HCEC 1CT (cell line): ENCODE results near the gene DOCK3.
"Not testable (repeated sequence)": the region's sequence is repeated elsewhere in the genome, so short reads cannot be mapped to it uniquely, and the experiment has no call there.

Experiments used
- DNase-seq: peaks from one replicate; pipeline ENCODE4 v3.0.0-alpha.2; 2017

DOCK3 gene

GRCh38 chr3:51123531-51123930 is 448.8 kb downstream of the DOCK3 start:
- no peak for DNase-seq

DNA sequence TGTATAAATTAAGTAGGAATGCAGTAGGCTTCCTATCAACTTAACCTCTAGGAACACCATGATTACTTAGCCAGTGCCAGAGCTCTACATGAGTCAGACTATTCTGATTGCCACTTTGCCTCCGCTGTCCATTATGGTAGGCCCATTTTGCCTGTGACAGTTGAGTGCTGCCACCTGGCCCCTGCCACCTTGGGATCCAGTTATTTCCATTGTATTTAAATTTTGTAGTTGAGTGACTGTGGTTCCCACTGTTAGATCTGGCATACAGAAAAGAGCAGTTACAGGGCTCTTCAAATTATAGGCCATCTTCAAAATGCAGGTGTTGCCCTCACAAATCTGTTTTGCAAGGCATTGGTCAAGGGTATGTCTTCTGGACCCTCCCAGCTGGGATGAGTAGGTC is 456.9 kb downstream of the DOCK3 start:
- DNase-seq: not testable (repeated sequence)

DNA sequence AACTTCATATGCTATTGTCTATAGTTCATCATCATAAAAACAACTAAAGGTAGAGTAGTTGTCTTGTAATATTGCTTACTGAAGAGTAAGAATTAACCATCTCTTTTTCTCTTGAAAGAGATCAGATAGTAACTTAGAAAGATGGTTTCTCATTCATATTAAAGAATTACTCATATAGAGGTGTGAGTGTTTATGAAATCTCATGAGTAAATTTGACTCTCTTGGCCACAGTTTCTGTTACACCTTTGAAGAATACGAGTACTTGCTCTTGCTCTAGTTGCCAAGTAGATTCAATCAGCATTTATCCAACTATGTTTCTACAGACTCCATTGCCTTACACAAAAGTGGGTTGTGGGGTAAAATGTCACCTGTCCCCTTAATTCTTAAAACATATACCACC is 463.0 kb downstream of the DOCK3 start:
- no peak for DNase-seq

DNA sequence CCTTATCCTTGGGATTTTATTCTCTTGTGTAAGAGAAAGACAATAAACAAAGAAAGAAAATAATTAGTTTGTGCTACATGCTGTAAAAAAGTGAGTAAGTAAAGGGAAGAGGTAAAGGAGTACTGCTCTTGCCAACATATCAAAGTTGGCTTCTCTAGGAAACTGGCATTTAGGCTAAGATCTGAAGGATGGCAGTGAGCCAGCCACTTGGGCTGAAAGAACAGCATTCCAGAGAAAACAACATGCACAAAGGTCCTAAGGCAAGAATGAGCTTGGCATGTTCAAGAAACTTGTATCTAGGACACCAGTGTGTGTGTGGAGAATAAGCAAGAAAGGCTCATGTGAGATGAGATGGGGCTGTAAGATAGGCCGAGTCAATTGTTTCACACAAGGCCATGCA is 464.9 kb downstream of the DOCK3 start:
- DNase-seq: no peak

- no peak for DNase-seq
Observed at GRCh38 chr3:51141573-51141972, 466.8 kb downstream of the DOCK3 start.

DNA sequence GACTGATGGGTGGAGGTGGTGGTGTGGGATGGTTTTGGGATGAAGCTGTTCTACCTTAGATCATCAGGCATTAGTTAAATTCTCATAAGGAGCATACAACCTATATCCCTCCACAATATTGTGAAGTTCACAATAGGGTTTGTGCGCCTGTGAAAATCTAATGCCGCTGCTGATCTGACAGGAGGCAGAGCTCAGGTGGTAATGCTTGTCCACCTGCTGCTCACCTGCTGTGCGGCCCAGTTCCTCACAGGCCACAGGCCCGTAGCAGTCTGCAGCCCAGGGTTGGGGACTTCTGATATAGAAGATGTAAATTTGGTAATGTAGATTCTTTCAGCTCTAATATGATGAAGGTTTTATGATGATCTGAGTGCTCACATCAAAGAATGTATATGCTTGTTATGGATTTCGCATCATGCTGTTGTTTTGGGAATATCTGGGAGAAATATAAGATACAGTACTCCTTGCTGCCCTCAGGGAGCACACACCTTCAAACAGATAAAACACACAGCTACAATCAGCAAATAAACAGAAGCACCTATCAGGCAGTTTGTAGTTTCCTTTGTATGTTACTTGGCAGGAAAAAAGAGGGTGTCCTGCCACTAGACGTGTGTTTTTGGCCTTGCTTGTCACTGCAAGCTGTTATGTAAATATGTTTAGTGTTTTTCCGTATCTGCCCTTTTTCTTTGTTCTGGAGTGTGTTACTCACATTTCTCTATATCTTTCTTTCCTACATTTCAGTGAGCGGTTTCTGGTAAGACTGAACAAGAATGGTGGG is 471.3 kb downstream of the DOCK3 start:
- DNase-seq: no peak

DNA sequence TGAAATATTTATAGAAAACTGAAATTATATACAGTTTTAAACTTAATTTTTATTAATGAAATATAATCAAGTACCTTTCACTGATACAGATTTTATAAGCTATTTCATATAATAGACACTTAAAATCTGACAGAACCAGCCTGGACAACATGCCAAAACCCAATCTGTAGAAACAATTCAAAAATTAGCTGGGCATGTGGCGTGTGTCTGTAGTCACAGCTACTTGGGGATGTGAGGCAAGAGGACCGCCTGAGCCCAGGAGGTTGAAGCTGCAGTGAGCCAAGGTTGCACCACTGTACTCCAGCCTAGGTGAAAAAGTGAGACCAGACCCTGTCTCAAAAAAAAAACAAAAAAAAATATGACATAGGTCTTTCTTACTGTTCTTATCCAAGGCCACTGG is 472.1 kb downstream of the DOCK3 start:
- DNase-seq: no peak

DNA sequence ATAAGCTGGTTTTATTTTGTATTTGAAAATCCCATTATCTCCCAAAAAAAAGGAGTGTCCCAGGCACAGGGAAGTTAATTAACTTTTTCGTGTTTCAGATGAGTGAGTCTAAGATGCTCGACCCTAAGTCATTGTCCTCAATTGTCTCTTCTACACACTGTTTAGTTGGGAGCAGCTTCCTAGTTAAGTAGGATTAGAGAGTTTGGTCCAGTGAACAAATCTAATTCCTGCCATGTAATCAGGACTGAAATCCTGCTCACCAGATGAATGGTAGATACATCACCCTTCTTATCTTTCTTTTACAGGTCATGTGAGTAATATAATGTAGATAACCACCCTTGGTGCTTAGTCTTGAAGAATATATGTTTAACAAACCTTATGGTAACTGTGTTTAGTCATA is 481.4 kb downstream of the DOCK3 start:
- no peak for DNase-seq

DNA sequence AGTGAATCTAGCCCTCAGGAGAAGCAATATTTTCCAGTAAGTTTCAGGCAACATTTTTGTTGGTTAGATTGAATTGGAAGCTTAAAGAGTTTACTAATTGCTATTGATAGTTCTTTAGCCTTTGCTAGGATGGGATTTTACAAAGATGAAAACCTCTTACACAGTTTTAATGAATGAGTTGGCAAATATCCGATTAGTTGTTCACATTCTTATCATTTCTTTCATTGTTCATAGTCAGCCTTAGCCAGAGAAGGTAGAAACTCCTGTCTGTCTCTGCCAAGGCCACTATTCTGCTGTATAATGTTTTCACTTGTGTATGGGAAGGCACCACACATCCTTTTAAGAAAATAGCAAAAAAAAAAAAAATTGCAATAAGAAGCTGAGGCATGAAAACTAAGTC is 488.3 kb downstream of the DOCK3 start:
- DNase-seq: no peak

- no peak for DNase-seq
Observed at GRCh38 chr3:51173518-51174271, 499.0 kb downstream of the DOCK3 start.

GRCh38 chr3:51176923-51177322 is 502.2 kb downstream of the DOCK3 start:
- DNase-seq: no peak

- not testable (repeated sequence) for DNase-seq
Observed at GRCh38 chr3:51186446-51186845, 511.7 kb downstream of the DOCK3 start.

- DNase-seq: no peak
Observed at GRCh38 chr3:51190199-51190598, 515.5 kb downstream of the DOCK3 start.

- no peak for DNase-seq
Observed at GRCh38 chr3:51190827-51191226, 516.1 kb downstream of the DOCK3 start.

DNA sequence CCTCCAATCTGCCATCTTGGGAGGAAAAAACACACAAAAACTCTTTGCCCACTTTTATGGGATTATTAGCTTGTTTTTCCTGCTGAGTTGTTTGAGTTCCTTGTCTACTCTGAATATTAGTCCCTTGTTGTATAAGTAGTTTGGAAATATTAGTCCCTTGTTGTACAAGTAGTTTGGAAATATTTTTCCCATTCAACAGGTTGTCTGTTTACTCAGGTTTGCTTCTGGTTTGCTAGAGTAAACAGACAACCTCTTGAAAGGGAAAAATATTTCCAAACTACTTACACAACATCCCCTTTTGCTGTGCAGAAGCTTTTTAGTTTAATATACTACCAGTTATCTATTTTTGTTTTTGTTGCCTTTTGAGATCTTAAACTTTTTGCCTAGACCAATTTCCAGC is 517.0 kb downstream of the DOCK3 start:
- DNase-seq: no peak

GRCh38 chr3:51198477-51198876 is 523.8 kb downstream of the DOCK3 start:
- no peak for DNase-seq

DNA sequence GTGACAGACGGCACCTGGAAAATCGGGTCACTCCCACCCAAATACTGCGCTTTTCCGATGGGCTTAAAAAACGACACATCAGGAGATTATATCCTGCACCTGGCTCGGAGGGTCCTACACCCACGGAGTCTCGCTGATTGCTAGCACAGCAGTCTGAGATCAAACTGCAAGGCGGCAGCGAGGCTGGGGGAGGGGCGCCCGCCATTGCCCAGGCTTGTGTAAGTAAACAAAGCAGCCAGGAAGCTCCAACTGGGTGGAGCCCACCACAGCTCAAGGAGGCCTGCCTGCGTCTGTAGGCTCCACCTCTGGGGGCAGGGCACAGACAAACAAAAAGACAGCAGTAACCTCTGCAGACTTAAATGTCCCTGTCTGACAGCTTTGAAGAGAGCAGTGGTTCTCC is 524.6 kb downstream of the DOCK3 start:
- DNase-seq: not testable (repeated sequence)

GRCh38 chr3:51216291-51216690 is 541.6 kb downstream of the DOCK3 start:
- no peak for DNase-seq

- DNase-seq: no peak
Observed at GRCh38 chr3:51221959-51222358, 547.2 kb downstream of the DOCK3 start.

DNA sequence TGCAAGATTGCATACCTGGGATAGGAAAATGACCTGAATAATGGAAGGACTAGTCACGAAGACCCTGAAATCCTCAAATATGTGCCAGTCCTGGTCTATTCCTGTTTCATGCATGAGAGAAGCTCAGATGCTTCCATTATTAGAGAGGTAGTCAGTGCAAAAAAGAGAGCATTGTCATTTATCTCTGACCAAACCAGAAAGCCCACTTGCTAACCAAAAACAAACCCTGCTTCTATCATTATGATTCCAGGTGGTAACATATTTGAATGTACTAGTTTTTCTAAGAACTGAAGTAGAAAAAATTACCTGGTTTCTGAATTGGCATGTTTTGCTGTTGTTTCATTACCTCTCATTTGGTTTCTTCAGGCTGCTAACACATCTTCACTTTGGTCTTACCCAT is 549.6 kb downstream of the DOCK3 start:
- no peak for DNase-seq

DNA sequence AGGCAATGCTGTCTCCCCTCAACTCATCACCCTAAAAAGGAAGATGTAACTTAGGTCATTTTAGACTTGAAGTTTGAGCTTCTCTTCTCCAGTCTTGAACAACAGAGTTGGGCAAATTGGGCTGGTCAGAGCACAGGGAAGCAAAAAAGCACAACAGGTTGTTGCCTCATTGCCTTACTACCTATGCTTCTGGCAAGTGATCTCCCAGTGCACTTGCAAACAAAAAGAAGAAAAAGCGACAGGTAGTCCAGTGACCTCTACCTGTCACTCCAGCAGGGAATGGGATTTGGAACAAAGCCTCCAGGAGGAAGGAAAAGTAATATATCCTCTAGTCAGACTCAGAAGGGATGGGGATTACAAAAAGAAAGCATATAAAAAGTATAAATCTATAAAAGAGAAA is 550.1 kb downstream of the DOCK3 start:
- DNase-seq: no peak

DNA sequence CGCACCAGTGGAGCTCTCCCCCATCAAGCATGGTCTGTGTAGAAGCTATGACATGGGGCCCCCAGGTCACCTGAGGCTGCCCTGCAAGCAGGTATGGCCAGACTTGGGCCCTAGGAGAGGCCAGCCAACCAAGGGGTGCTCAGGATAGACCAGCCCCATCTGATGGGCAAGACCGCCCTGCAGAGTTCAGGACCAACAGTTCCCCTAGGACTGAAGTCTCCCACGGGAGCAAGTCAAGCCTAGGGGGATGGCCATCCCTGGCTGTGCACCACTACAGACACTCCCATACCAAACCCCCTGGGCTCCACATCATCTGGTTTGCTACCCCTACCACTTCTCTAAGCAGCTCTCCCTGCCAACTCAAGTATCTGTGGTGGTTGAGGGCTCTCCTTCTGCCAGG is 568.2 kb downstream of the DOCK3 start:
- no peak for DNase-seq

DNA sequence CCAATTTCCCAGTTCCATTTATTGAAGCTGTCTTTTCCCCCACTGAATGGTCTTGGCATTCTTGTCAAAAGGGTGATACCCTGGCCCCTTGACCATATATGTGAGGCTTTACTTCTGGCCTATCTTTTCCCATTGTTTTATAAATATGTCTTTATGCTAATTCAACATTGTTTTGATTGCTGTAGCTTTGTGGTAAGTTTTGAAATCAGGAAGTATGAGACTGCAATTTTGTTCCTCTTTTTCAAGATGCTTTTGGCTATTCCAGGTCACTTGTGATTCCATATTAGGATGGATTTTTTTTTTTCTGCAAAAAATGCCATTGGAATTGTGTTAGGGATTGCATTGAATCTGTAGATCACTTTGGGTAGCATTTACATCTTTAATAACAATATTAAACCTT is 569.2 kb downstream of the DOCK3 start:
- DNase-seq: no peak

GRCh38 chr3:51245867-51246266 is 571.1 kb downstream of the DOCK3 start:
- DNase-seq: no peak

DNA sequence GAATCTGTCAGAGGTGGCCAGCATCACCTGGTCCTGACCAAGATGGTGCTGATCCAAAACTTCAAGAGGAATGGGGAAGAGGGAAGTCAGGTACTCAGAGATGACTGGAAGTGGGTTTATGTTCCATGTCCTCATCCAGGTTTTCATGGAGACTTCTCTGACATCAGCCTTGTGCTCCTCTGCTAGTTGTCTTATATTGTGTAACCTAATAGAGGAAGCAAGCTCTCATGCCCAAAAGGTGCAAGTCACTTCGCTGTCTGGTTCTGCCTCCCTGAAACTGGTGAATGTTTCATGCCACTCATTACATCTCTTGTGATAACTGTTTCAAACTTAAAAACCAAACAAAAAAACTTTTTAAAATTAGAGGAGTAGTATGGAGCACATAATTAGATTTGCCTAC is 583.1 kb downstream of the DOCK3 start:
- DNase-seq: no peak
